Neuronal stem cell (in vitro differentiated cells): ENCODE data around the gene CEACAM19.
A peak's percentile ranks its signal among the peaks of the same experiment; 100 is the strongest.

ENCODE experiments used
- DNase-seq: peaks from one replicate; pipeline ENCODE4 v3.0.0-alpha.2; 2013; ENCODE audit warnings: low spot score
- H2AFZ ChIP-seq: one replicate; pipeline ENCODE4 v1.6.1; 2013; ENCODE audit warnings: mild to moderate bottlenecking, low read length, inconsistent platforms
- H2AK5ac ChIP-seq: 2 replicates; pipeline ENCODE4 v1.6.1; 2013; ENCODE audit warnings: low read depth, mild to moderate bottlenecking, inconsistent platforms, low read length, moderate library complexity, mixed read lengths
- H2BK120ac ChIP-seq: 2 replicates; pipeline ENCODE4 v1.6.1; 2013; ENCODE audit warnings: low read depth, mild to moderate bottlenecking, inconsistent platforms, low read length, moderate library complexity, mixed read lengths
- H2BK12ac ChIP-seq: one replicate; pipeline ENCODE4 v1.6.1; 2013; ENCODE audit warnings: low read length, inconsistent platforms
- H2BK15ac ChIP-seq: 2 replicates; pipeline ENCODE4 v1.6.1; 2013; ENCODE audit warnings: mild to moderate bottlenecking, low read length, inconsistent platforms, mixed read lengths
- H2BK5ac ChIP-seq: one replicate; pipeline ENCODE4 v1.6.1; 2013; ENCODE audit warnings: inconsistent platforms, mild to moderate bottlenecking, low read length, moderate library complexity
- H3K14ac ChIP-seq: one replicate; pipeline ENCODE4 v1.6.1; 2013; ENCODE audit warnings: low read length, inconsistent platforms
- H3K18ac ChIP-seq: 2 replicates; pipeline ENCODE4 v1.6.1; 2013; ENCODE audit warnings: low read length, inconsistent platforms
- H3K23ac ChIP-seq: 2 replicates; pipeline ENCODE4 v1.6.1; 2013; ENCODE audit warnings: low read depth, mild to moderate bottlenecking, mixed read lengths, low read length, inconsistent platforms; ENCODE audit not compliant: poor library complexity
- H3K27ac ChIP-seq: replicated peaks from 3 replicates; pipeline ENCODE4 v1.5.1; 2013; ENCODE audit warnings: low read length, inconsistent platforms
- H3K27me3 ChIP-seq, 3 experiments: 2 replicates each; pipeline ENCODE4 v1.6.1; 2013; ENCODE audit warnings: low read length in 3 of 3, mild to moderate bottlenecking in 2 of 3, inconsistent platforms in 1 of 3, low read depth in 1 of 3, mixed read lengths in 1 of 3, moderate library complexity in 1 of 3; ENCODE audit not compliant: control insufficient read depth in 3 of 3, insufficient read depth in 3 of 3
- H3K36me3 ChIP-seq, 2 donors: replicated peaks in 1 of 2; 2 replicates each; pipeline ENCODE4 v1.6.1; 2013; ENCODE audit warnings: low read length in 2 of 2; ENCODE audit not compliant: control insufficient read depth in 2 of 2, insufficient read depth in 2 of 2
- H3K4ac ChIP-seq: 2 replicates; pipeline ENCODE4 v1.6.1; 2013; ENCODE audit warnings: inconsistent platforms, mild to moderate bottlenecking, low read length, moderate library complexity
- H3K4me1 ChIP-seq, 2 donors: 1 replicate in 1 of 2; 2 replicates in 1 of 2; pipeline ENCODE4 v1.6.1; 2013; ENCODE audit warnings: low read length in 2 of 2, low read depth in 1 of 2; ENCODE audit not compliant: control insufficient read depth in 2 of 2, insufficient read depth in 1 of 2
- H3K4me2 ChIP-seq: one replicate; pipeline ENCODE4 v1.6.1; 2013; ENCODE audit warnings: mild to moderate bottlenecking, low read length, inconsistent platforms; ENCODE audit not compliant: insufficient read depth, poor library complexity, severe bottlenecking
- H3K4me3 ChIP-seq, 2 donors: 2 replicates each; pipeline ENCODE4 v1.5.1; 2013; ENCODE audit warnings: low read length in 2 of 2, mild to moderate bottlenecking in 2 of 2, inconsistent platforms in 1 of 2, moderate library complexity in 1 of 2
- H3K79me1 ChIP-seq: one replicate; pipeline ENCODE4 v1.6.1; 2013; ENCODE audit warnings: low read depth, mild to moderate bottlenecking, inconsistent platforms, low read length, moderate library complexity
- H3K9ac ChIP-seq: one replicate; pipeline ENCODE4 v1.6.1; 2013; ENCODE audit warnings: mild to moderate bottlenecking, low read depth, low read length, inconsistent platforms; ENCODE audit not compliant: poor library complexity
- H3K9me3 ChIP-seq, 2 donors: replicated peaks in 1 of 2; 2 replicates each; pipeline versions ENCODE3 to v1.6.1; 2013; ENCODE audit warnings: low read length in 2 of 2, mild to moderate bottlenecking in 2 of 2, inconsistent platforms in 1 of 2, low read depth in 1 of 2, mixed read lengths in 1 of 2, moderate library complexity in 1 of 2; ENCODE audit not compliant: control insufficient read depth in 2 of 2, insufficient read depth in 1 of 2
- H4K8ac ChIP-seq: one replicate; pipeline ENCODE4 v1.6.1; 2013; ENCODE audit warnings: low read depth, mild to moderate bottlenecking, inconsistent platforms, low read length, moderate library complexity
- H4K91ac ChIP-seq: one replicate; pipeline ENCODE4 v1.6.1; 2013; ENCODE audit warnings: low read length, low read depth, mild to moderate bottlenecking, inconsistent platforms; ENCODE audit not compliant: poor library complexity
- WGBS, 2 donors: extraction: QIAGEN DNeasy Blood & Tissue Kit; methylation state at CpG; one replicate each; pipeline ENCODE4 v1.1.7; 2013; ENCODE audit warnings: missing lambda C conversion rate in 2 of 2, mixed read lengths in 1 of 2; ENCODE audit not compliant: insufficient read length in 2 of 2, insufficient replicate concordance in 1 of 2; ENCODE audit errors: extremely low coverage in 2 of 2; 5-methylcytosine and 5-hydroxymethylcytosine counted together

CEACAM19 gene

GRCh38 chr19:44729516-44730033, 58.3 kb downstream of the CEACAM19 start:
- Histone ChIP-seq H3K4me3 (no peak overlapping the region), H3K23ac (no peak overlapping the region), H2BK12ac (no peak overlapping the region)

DNA sequence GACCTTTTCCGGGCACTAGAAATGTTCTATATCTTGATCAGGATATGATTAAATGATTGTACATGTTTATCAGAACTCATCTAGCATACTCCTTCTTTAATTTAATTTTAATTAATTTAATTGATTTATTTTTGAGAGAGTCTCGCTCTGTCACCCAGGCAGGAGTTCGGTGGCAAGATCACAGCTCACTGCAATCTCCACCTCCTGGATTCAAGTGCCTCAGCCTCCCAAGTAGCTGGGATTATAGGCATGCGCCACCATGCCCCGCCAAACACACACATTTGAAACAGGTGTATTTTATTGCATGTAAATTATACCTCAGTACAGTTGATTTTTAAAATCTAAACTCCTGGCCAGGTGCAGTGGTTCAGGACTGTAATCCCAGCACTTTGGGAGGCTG, 59.8 kb downstream of the CEACAM19 start:
- Histone ChIP-seq H4K91ac (no peak overlapping the region), H2BK5ac (no peak overlapping the region), H2AFZ (no peak overlapping the region), H4K8ac (no peak overlapping the region), H3K14ac (no peak overlapping the region), H3K23ac (no peak overlapping the region), H3K18ac (no peak overlapping the region), H3K4me3 (no peak overlapping the region), H2AK5ac (no peak overlapping the region), H3K36me3 (no peaks in the 10 kb centered on the region), H3K9ac (no peak overlapping the region), H3K4me2 (no peak overlapping the region), H2BK15ac (no peak overlapping the region), H2BK12ac (no peak overlapping the region), H3K27me3 (no peaks in the 10 kb centered on the region), H3K4me1 (peaks cover 0 to 2% of the 10 kb centered on the region in 2 donors), H3K9me3 (no peaks in the 10 kb centered on the region), H3K79me1 (no peaks in the 10 kb centered on the region), H3K4ac (no peak overlapping the region), H2BK120ac (no peak overlapping the region), H3K27ac (no peak overlapping the region)
- DNase-seq = no peak
- WGBS, 2 donors = no CpG with 5 or more reads among the region's 5 CpGs

More at GRCh38 chr19:44729516-44730033, 58.3 kb downstream of the CEACAM19 start:
- H3K27me3 ChIP-seq = peaks cover 0 to 1% (median 0%) of the 10 kb centered on the region in 3 experiments
- H3K27ac ChIP-seq = no peak overlapping the region
- WGBS, 2 donors = no CpG with 5 or more reads among the region's 8 CpGs
- no peak overlapping the region for H4K8ac ChIP-seq
- no peak overlapping the region for H3K4me2 ChIP-seq
- H3K18ac ChIP-seq = no peak overlapping the region
- no peak overlapping the region for H2BK15ac ChIP-seq
- H3K79me1 ChIP-seq = no peaks in the 10 kb centered on the region
- H3K9me3 ChIP-seq = no peaks in the 10 kb centered on the region
- DNase-seq = no peak
- no peak overlapping the region for H2AFZ ChIP-seq
- H3K36me3 ChIP-seq = no peaks in the 10 kb centered on the region
- no peak overlapping the region for H2BK5ac ChIP-seq
- no peak overlapping the region for H4K91ac ChIP-seq
- no peak overlapping the region for H2AK5ac ChIP-seq
- no peak overlapping the region for H3K9ac ChIP-seq
- no peak overlapping the region for H3K14ac ChIP-seq
- no peak overlapping the region for H2BK120ac ChIP-seq
- H3K4ac ChIP-seq = no peak overlapping the region
- H3K4me1 ChIP-seq = peaks cover 0 to 2% of the 10 kb centered on the region in 2 donors

- H3K4me2 ChIP-seq = no peak overlapping the region
- no peak overlapping the region for H3K27ac ChIP-seq
- no peak overlapping the region for H3K4me3 ChIP-seq
- no peaks in the 10 kb centered on the region for H3K36me3 ChIP-seq
- no peak overlapping the region for H2AK5ac ChIP-seq
- no peak overlapping the region for H2BK120ac ChIP-seq
- no peak overlapping the region for H3K14ac ChIP-seq
- H3K18ac ChIP-seq = no peak overlapping the region
- WGBS, 2 donors = no CpG with 5 or more reads among the region's 5 CpGs
- H3K23ac ChIP-seq = no peak overlapping the region
- no peaks in the 10 kb centered on the region for H3K27me3 ChIP-seq
- H2AFZ ChIP-seq = no peak overlapping the region
- H3K4me1 ChIP-seq = peaks cover 0 to 2% of the 10 kb centered on the region in 2 donors
- no peak overlapping the region for H2BK15ac ChIP-seq
- no peak for DNase-seq
- H2BK5ac ChIP-seq = no peak overlapping the region
- no peaks in the 10 kb centered on the region for H3K9me3 ChIP-seq
- no peak overlapping the region for H4K8ac ChIP-seq
- no peak overlapping the region for H4K91ac ChIP-seq
- H3K4ac ChIP-seq = no peak overlapping the region
- H3K9ac ChIP-seq = no peak overlapping the region
- H2BK12ac ChIP-seq = no peak overlapping the region
- no peaks in the 10 kb centered on the region for H3K79me1 ChIP-seq
These were observed 60.3 kb downstream of the CEACAM19 start for GRCh38 chr19:44731622-44732021.

- 100% methylated on average over 1 of the region's 11 CpGs for WGBS, 2 donors
- no peak overlapping the region for H4K91ac ChIP-seq
These were observed 61.1 kb downstream of the CEACAM19 start for GRCh38 chr19:44732235-44733014.

More at GRCh38 chr19:44732235-44733014, 61.1 kb downstream of the CEACAM19 start:
- peak overlapping the region; percentile 41 for H2BK12ac ChIP-seq
- H2AFZ ChIP-seq = no peak overlapping the region
- H3K79me1 ChIP-seq = no peaks in the 10 kb centered on the region
- no peak overlapping the region for H3K27ac ChIP-seq
- H3K4ac ChIP-seq = no peak overlapping the region
- H3K27me3 ChIP-seq = peaks cover 0 to 2% (median 0%) of the 10 kb centered on the region in 3 experiments
- no peak for DNase-seq
- no peak overlapping the region for H3K14ac ChIP-seq
- no peak overlapping the region for H3K23ac ChIP-seq
- H2BK15ac ChIP-seq = no peak overlapping the region
- H2AK5ac ChIP-seq = no peak overlapping the region
- H2BK5ac ChIP-seq = no peak overlapping the region
- no peak overlapping the region for H4K8ac ChIP-seq
- peaks cover 0 to 2% of the 10 kb centered on the region in 2 donors for H3K4me1 ChIP-seq
- H2BK120ac ChIP-seq = peak overlapping the region; percentile 47
- no peak overlapping the region for H3K4me2 ChIP-seq
- H3K9me3 ChIP-seq = no peaks in the 10 kb centered on the region
- H3K18ac ChIP-seq = no peak overlapping the region
- H3K36me3 ChIP-seq = no peaks in the 10 kb centered on the region
- H3K4me3 ChIP-seq = no peak overlapping the region
- H3K9ac ChIP-seq = no peak overlapping the region
